Medulla oblongata (tissue), 1 donor: ENCODE measurements around the gene PELI1.
A peak's percentile ranks its signal among the peaks of the same experiment; 100 is the strongest.

Experiments
- DNase-seq: peaks from one replicate; pipeline ENCODE4 v3.0.0-alpha.2; 2015; ENCODE audit errors: extremely low spot score

PELI1 gene

GRCh38 chr2:64157792-64158191 lies 13.6 kb upstream of the PELI1 start:
- no peak for DNase-seq

GRCh38 chr2:64153811-64154210 lies 9.6 kb upstream of the PELI1 start:
- no peak for DNase-seq

DNA sequence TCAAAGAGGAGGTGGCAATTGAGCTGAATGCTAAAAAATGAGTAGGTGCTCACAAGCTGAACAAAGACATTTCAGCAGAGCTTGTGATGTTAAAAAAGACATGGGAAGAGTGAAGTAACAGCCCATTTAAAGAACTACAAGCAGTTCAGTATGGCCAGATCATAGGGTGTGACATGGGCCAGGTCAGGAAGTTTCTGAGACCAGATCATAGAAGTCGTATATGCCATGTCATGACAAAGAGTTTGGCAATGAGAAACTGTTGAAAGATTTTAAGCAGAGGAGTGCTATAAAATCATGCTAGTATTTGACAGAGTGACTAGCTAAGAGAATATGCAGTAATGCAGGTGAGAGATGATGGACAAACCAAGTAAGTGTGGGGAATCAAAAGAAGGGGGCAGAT lies 7.3 kb upstream of the PELI1 start:
- DNase-seq = no peak

DNA sequence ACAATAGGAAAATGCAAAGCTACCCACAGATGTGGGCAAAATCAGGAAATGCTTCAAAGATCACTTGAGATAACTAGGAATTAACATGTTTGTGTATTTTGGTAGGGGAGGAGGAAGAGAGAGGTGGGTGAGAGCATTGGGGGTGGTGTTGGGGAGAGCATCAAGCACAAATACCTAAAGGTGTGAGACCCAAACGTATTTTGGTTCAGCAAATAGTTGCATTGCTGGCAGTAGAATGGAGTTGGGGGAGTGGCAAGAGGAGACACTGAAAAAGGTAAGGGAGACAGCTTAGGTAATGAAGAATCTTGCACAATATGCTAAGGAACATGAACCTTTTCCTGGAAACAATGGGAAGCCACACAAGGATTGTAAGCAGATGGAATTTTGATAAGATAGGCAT lies 1.5 kb upstream of the PELI1 start:
- no peak for DNase-seq

- no peak for DNase-seq
Measured at GRCh38 chr2:64145119-64145518, 899 bp upstream of the PELI1 start.

GRCh38 chr2:64143169-64144056 lies 807 bp downstream of the PELI1 start:
- DNase-seq = peak; percentile 69

DNA sequence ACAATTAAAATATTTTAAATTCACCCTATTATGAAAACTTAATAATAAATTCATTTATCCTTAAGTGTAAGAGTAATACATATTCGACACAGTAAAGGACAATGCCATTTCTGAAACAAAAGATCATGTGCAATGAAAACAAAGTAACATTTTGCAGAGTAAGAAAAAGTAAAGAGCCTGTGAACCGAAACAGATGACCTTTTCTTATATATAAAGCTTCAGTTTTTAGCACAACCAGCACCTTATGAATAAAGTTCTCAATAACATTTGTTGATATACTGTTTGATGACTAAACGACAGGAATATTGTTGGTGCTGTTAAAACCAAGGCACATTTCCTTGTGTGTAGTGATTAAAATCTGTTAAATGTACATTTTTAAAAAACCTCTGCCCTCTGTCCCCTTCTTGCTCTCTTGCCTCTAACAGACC lies 1.5 kb downstream of the PELI1 start:
- DNase-seq = peak; percentile 49

DNA sequence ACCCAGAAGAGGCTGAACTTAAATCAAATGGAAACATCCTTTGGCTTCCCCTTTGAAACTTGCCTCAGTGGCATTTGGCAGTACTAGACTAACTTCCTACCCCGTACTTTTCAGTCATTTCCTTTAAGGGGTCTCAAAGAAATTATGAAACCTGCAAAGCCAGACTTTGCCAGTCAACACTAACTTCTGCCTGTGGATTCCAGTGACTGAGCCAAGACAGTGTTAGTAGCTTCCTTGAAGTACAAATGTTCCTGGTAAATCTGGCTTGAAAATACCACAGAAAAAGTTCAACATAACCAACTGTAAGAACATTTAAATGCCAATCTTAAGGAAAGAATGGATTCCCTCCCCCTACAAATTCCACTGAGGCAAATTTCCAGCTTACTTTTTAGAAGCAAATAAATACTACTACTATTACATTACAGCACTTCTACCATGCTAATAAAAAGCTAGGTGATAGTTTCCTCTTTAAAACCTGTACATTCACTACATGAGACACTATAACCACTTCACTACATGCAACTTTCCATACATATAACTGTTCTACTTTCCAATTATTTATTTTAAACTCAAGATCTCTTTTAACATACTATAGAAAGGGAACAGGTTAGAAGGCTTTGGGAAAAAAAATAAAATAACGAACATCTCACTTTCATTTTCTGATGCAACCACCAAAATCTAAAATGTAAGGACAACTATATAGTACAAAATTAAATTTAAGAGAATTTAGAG lies 2.4 kb downstream of the PELI1 start:
- DNase-seq = peak; percentile 77

GRCh38 chr2:64140665-64141200 lies 3.5 kb downstream of the PELI1 start:
- DNase-seq = no peak

DNA sequence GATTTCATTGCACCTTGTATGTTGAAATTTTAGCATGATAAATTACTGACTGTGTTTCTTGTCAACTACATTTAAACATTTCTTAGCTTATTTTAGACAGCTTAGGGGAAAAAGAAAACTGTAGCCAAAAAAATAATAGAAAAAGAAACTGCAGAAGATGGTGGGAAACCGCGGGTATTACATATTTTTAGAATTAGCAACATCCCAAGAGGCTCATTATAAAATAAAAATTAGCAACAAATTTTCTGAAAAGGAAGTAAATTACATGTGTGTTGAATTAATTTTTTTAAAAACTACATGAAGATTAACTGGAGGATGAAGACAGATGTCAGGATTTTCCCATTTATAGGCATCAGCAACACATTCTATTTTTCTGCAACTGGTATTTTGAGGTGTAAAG lies 4.3 kb downstream of the PELI1 start:
- DNase-seq = no peak

- no peak for DNase-seq
Measured at GRCh38 chr2:64137996-64138395, 6.2 kb downstream of the PELI1 start.

DNA sequence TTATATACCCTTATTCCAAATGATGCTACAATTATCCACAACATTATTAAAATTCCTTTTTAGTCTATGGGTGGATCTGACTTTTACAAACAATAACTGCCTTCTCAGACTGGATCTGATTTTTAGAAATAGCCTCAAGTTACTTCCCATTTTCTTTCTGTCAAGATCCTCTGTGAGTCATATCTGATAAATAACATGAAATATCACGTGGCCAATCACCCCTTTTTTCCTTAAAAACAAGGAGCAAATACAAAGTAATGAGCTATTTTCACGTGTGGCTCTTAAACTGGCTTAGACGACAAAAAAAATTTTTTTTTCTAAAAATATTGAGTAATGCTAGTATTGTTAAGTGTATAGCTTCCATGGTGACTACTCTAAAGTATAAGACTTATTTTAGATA lies 6.7 kb downstream of the PELI1 start:
- DNase-seq = no peak

GRCh38 chr2:64135421-64135820 lies 8.8 kb downstream of the PELI1 start:
- DNase-seq = no peak

DNA sequence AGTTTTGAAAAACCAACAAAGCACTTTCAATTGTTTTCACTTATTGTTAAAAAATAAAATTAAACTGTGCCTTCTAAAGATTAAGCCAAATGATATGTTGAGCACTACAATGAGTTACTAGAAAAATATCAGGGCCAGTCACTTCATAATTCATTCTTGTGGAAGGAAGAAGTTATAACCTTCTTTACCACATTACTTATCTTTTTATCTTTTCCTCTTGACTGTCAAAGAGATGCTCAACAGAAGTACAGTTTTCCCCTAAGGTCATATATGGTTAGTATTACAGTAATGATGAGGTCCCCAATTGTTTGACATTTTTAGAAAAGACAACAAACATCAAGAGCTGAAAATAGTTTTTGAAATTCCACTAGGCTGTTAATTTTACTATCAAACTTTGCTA lies 9.4 kb downstream of the PELI1 start:
- no peak for DNase-seq

DNA sequence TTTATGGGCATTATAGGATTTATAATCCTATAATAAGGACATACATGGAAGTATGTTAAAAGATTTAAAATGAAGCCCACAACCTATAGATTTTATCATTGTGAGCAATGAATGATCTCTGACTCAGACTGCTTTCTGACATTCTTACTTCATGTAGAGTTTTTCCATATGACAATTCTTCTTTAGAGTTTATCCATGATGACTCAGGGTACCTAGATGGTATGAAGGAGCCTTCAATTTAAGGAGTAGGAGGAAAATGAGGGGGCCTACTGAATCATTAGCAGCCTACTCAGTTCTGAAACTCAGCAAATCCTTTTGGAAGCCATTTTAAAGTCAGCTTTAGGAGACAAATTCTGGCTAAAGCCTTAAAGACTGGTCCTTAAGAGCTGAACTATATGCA lies 10.4 kb downstream of the PELI1 start:
- no peak for DNase-seq

DNA sequence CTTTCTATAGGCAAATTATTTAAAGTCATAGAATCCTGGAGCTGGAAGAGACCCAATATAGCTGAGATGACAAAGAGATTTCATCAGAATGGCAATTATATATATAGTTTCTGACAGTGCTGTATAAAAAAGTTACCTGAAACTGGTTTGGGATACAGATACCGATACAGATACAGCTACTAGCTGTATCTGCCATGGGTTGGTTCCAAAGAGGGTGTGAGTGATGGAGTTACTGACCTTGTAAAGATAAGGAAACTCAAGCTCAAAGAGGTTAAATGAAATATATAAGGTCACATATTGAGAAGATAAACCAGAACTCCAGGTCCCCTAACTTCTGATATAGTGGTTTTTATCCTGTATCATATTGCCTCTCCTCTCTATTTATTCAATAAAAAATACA lies 10.9 kb downstream of the PELI1 start:
- no peak for DNase-seq

DNA sequence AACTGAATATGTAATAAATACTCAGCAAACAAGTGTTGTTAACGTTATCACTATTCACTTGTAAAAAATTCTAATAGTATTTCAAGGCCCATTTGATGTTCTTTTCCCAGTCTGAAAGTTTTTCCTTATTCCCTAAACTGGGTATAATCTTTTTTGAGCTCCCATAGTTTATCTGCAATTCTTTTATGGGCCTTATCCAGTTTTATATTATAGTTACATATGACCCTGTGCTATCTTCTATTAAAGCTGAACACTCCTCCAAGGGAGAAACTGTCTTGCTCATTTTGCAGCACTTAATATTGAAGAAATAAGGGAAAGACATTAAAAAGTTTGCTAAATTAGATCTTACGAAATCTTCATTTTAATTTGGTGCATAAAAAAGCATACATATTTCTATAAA lies 13.9 kb downstream of the PELI1 start:
- DNase-seq = no peak

DNA sequence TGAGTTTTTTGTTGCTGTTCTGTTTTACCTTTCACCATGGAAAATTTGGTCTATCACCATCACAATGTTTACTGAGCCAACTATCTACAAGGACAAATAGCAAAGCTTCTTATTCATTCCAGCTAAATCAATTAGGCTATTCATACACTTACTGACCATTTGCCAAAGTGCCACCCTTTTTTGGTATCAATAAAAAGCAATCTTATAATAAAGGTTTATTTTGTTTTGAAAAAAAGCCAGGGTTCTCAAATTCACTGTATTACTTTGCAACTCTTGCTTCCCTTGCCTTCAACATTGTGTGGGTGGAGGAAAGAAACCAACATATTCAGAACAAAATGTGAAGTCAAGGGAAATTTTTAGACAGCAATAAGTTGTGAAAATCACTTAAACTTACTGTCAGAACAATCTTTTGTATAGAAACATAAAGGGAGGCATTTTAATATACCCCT lies 15.3 kb downstream of the PELI1 start:
- no peak for DNase-seq

DNA sequence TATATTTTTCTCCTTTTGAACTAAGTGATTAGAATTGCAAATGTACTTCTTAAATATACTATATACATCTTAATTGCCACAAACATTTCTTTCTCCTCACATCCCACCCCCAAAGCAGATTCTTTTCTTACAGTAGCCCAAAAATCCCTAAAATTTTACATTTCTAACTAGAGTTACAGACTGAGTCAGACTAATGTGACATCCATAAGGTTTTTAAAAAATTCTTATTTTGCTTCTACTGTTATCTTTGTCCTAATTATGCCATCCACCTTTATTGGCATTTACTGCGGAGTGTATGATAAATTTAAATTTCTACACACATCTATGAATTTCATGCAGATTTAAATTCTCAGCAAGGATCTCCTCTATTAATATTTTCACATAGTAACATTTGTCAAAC lies 15.8 kb downstream of the PELI1 start:
- no peak for DNase-seq

DNA sequence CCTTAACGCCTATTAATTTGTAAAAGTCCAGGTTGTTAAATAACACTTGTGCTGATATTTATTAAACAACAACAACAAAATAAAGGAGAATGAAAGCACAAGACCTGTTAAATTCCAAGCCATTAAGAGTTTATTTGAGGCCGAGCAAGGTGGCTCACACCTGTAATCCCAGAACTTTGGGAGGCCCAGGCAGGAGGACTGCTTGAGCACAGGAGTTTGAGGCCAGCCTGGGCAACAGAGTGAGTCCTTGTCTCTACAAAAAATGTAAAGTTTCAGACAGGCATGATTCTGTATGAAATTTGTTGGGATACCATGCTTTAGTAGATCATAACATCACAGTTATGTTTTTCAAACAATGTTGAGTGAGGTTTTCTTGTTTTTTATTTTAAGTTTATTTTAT lies 17.1 kb downstream of the PELI1 start:
- no peak for DNase-seq

DNA sequence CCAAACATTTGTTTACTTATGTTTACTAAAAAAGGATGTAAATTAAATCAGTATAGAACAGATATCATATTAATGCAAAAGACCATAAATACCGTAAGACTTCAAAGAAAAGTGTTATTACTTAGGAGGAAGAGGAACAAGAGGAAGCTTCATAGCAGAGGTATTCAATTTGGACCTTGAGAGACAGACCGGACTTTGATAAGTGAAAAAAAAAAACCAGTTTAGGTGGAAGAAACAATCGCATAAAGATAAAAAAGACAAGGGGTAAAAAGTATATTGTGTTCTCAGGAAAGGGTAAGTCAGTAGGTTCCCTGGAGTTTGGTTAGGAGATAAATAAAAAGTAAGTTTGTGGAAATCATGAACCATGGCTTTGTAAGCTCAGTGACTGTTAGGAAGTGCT lies 17.6 kb downstream of the PELI1 start:
- DNase-seq = no peak

DNA sequence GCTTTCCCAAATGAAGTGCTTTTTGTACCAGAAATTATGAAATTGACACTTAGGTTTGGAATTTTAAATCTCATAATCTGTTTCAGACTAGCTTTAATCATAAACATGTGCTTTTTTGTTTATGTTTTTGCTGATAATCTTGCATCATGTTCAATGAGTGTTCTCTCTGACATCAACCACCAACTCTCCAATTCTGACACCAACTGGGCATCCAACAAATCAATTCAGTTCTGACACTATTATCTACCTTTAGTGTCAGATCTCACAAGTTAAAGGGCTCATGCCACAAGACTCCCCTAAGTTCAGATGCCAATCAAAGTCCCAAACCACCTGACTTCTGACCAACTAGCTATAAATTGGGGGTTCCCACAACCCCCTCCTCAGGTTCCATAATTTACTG lies 19.6 kb downstream of the PELI1 start:
- DNase-seq = no peak

DNA sequence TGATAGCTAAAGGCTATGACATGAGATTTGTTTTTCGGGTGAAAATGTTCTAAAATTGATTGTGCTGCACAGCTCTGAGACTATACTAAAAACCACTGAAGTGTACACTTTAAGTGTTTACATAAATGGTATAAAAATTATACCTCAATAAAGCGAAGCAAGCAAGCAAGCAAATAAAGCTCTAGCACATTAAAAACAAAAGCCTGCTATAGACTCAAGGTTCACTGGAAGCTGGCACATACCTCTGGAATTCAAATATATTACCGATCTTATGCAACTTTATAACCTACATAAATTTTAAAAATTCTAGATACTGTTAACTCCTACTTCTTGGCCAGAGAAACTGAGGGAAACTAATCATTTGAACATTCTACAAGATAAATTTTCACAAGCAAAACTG lies 20.1 kb downstream of the PELI1 start:
- DNase-seq = no peak
